A549 (cell line): ENCODE data around the gene RGS9BP. TPM values are rescaled to one million over a fixed set of nuclear protein-coding genes. Genes with fewer than 3 reads are reported as not detected.
"Not testable (repeated sequence)": the region's sequence is repeated elsewhere in the genome, so short reads cannot be mapped to it uniquely, and the experiment has no call there.

Experiments used
- ATAC-seq, 2 experiments: fragments of 200-7000 bp in 1 of 2; fragments of >200 bp in 1 of 2; cut with Nextera tagmentation in 1 of 2; cut with Tn5 transposase in 1 of 2; 3 replicates each; pipeline versions ENCODE4 v1.8.0 to v1.9.1; 2018 to 2020; ENCODE audit warnings: mild to moderate bottlenecking in 1 of 2, moderate library complexity in 1 of 2
- CTCF ChIA-PET: fragments of 300-600 bp; sonication (Branson Sonifier 250); formaldehyde crosslinking; extraction: SDS; loops from one replicate; lab custom pipeline; 2021; ENCODE audit warnings: antibody characterized with exemption, inconsistent platforms; lab: Yijun Ruan, JAX
- POLR2A ChIA-PET: fragments of 350-600 bp; formaldehyde crosslinking; extraction: SDS; loops from one replicate; lab custom pipeline; 2021; ENCODE audit warnings: antibody characterized with exemption, inconsistent platforms; lab: Yijun Ruan, JAX
- DNase-seq, 2 experiments: peaks; one replicate each; pipeline versions ENCODE4 v3.0.0 to v3.0.0-alpha.2; 2011 to 2016; ENCODE audit warnings: low read depth in 1 of 2, low spot score in 1 of 2
- FAIRE-seq: peaks from 2 replicates; lab custom pipeline; 2011; peaks lifted over from hg19 to GRCh38; lab: Jason Lieb, UNC
- H3K27ac ChIP-seq, 2 experiments: fragments of >200 bp; sonication (Bioruptor Twin); formaldehyde crosslinking; 3 replicates each; pipeline ENCODE4 v1.5.1; 2016 to 2017
- H3K4me1 ChIP-seq: fragments of >200 bp; sonication (Bioruptor Twin); formaldehyde crosslinking; 3 replicates; pipeline ENCODE4 v1.6.1; 2016
- H3K4me2 ChIP-seq: fragments of >200 bp; sonication (Bioruptor Twin); formaldehyde crosslinking; 3 replicates; pipeline ENCODE4 v1.6.1; 2016
- H3K4me3 ChIP-seq: fragments of >200 bp; sonication (Bioruptor Twin); formaldehyde crosslinking; 3 replicates; pipeline ENCODE4 v1.5.1; 2016
- H3K9me3 ChIP-seq: fragments of >200 bp; sonication (Bioruptor Twin); formaldehyde crosslinking; 3 replicates; pipeline ENCODE4 v1.6.1; 2016
- ATOH8 ChIP-seq: fragments of 250-450 bp; sonication (Bioruptor Pico); IDR thresholded peaks from 2 replicates; pipeline ENCODE4 v1.5.0; 2020; ENCODE audit warnings: low read depth, mild to moderate bottlenecking, moderate library complexity
- CHD4 ChIP-seq: fragments of 200-600 bp; sonication (generic); IDR thresholded peaks from 2 replicates; pipeline ENCODE4 v1.6.1; 2016; ENCODE audit warnings: antibody characterized with exemption, mild to moderate bottlenecking, borderline replicate concordance
- CTCF ChIP-seq: fragments of >200 bp; sonication (Bioruptor Twin); formaldehyde crosslinking; IDR thresholded peaks from 3 replicates; pipeline ENCODE4 v1.5.1; 2016
- EHF ChIP-seq: fragments of 250-450 bp; sonication (Bioruptor Pico); IDR thresholded peaks from 2 replicates; pipeline ENCODE4 v1.5.0; 2020; ENCODE audit warnings: mild to moderate bottlenecking
- FOSB ChIP-seq: fragments of 250-450 bp; sonication (Bioruptor Pico); IDR thresholded peaks from 2 replicates; pipeline ENCODE4 v1.5.0; 2020; ENCODE audit warnings: mild to moderate bottlenecking, moderate library complexity
- FOSL2 ChIP-seq, 2 experiments: fragments of 450-650 bp in 1 of 2; fragments of >200 bp in 1 of 2; sonication (Bioruptor Twin) in 1 of 2; formaldehyde crosslinking; IDR thresholded peaks; 2 replicates each; pipeline versions ENCODE4 v1.5.0 to v1.6.1; 2016 to 2020; ENCODE audit warnings: mild to moderate bottlenecking in 1 of 2, moderate library complexity in 1 of 2
- HDAC2 ChIP-seq: fragments of 200-600 bp; sonication (generic); IDR thresholded peaks from 2 replicates; pipeline ENCODE4 v1.6.1; 2016
- HOXA7 ChIP-seq: fragments of 250-450 bp; sonication (Bioruptor Pico); IDR thresholded peaks from 2 replicates; pipeline ENCODE4 v1.5.0; 2020; ENCODE audit warnings: mild to moderate bottlenecking, moderate library complexity
- HOXB5 ChIP-seq: fragments of 250-450 bp; sonication (Bioruptor Pico); IDR thresholded peaks from 2 replicates; pipeline ENCODE4 v1.5.0; 2020; ENCODE audit warnings: mild to moderate bottlenecking, moderate library complexity
- KDM1A ChIP-seq: fragments of 200-600 bp; sonication (generic); IDR thresholded peaks from 2 replicates; pipeline ENCODE4 v1.6.1; 2016; ENCODE audit warnings: low read depth, mild to moderate bottlenecking
- KDM5A ChIP-seq: fragments of 200-600 bp; sonication (generic); IDR thresholded peaks from 2 replicates; pipeline ENCODE4 v1.6.1; 2016; ENCODE audit warnings: antibody characterized with exemption, mild to moderate bottlenecking
- MAFK ChIP-seq: fragments of 450-650 bp; IDR thresholded peaks from 2 replicates; pipeline ENCODE4 v1.6.1; 2014; ENCODE audit not compliant: partially characterized antibody
- MAX ChIP-seq: IDR thresholded peaks from 2 replicates; pipeline ENCODE4 v1.6.1; 2012
- MYC ChIP-seq: IDR thresholded peaks from 2 replicates; pipeline ENCODE4 v1.6.1; 2012; ENCODE audit warnings: mild to moderate bottlenecking, inconsistent platforms, low read length, improper control_type of control experiment, borderline replicate concordance
- NFE2L2 ChIP-seq: fragments of 150-350 bp; conservative IDR thresholded peaks from 2 replicates; pipeline ENCODE4 v1.6.1; 2014; ENCODE audit warnings: low read length
- NR3C1 ChIP-seq: fragments of >200 bp; sonication (Bioruptor Twin); formaldehyde crosslinking; IDR thresholded peaks from 3 replicates; pipeline ENCODE4 v1.6.1; 2017
- RFX5 ChIP-seq: fragments of 450-650 bp; IDR thresholded peaks from 2 replicates; pipeline ENCODE4 v1.7.1; 2014; ENCODE audit warnings: antibody characterized with exemption, mild to moderate bottlenecking, moderate library complexity
- SREBF2 ChIP-seq: fragments of 450-650 bp; IDR thresholded peaks from 2 replicates; pipeline ENCODE4 v1.6.1; 2014; ENCODE audit warnings: mild to moderate bottlenecking, moderate library complexity
- ZC3H11A ChIP-seq: fragments of 450-650 bp; IDR thresholded peaks from 2 replicates; pipeline ENCODE4 v1.6.1; 2014; ENCODE audit warnings: antibody characterized with exemption, mild to moderate bottlenecking
- ZNF302 ChIP-seq: fragments of 250-450 bp; sonication (Bioruptor Pico); IDR thresholded peaks from 2 replicates; pipeline ENCODE4 v1.9.0; 2021; ENCODE audit warnings: inconsistent platforms, mild to moderate bottlenecking, moderate library complexity
- ZSCAN20 ChIP-seq: fragments of 250-450 bp; sonication (Bioruptor Pico); IDR thresholded peaks from 2 replicates; pipeline ENCODE4 v1.8.0; 2022; ENCODE audit warnings: mild to moderate bottlenecking, moderate library complexity
- WGBS: methylation state at CpG from one replicate; pipeline ENCODE4 v1.1.6; 2017; ENCODE audit errors: missing lambda C conversion rate; 5-methylcytosine and 5-hydroxymethylcytosine counted together
- polyA plus RNA-seq, 4 experiments: library from polyadenylated mRNA; depleted of rRNA in 3 of 4; stranded (reverse); fragments of >200 nt; fragmentation: RNase III in 1 of 4; extraction: RNeasy Plus Mini Kit Qiagen cat#74134 plus additional on column Dnase treatment in 1 of 4; gene quantifications; 2 replicates in 3 of 4; 3 replicates in 1 of 4; pipeline ENCODE4 v1.2.3, GENCODE V29; 2011 to 2017
- TF ChIP-seq, protein P1 (sequence below): fragments of >200 bp; sonication (Bioruptor Twin); formaldehyde crosslinking; IDR thresholded peaks from 3 replicates; pipeline ENCODE4 v1.6.1; 2016

Gene RGS9BP
- polyA plus RNA-seq, 2 of the 4 experiments (the other 2 are of a cell fraction), result 0.17 to 0.41 TPM

DNA sequence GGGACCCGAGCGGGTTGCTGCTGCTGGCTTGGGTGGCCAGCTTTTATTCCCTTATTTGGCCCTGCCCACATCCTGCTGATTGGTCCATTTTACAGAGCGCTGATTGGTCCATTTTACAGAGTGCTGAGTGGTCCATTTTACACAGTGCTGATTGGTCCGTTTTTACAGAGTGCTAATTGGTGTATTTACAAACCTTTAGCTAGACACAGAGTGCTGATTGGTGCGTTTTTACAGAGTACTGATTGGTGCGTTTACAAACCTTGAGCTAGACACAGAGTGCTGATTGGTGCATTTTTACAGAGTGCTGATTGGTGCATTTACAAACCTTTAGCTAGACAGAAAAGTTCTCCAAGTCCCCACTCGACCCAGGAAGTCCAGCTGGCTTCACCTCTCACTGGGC lies 24.5 kb downstream of the RGS9BP start:
- WGBS, result 82% methylated on average over 7 of the region's 7 CpGs
- not testable (repeated sequence) for H3K4me3 ChIP-seq, FAIRE-seq, ATAC-seq, H3K4me2 ChIP-seq, DNase-seq, H3K27ac ChIP-seq, H3K4me1 ChIP-seq
- peak; percentile 95 for TF ChIP-seq MAFK
- POLR2A ChIA-PET, result interaction anchor here (1.7 kb wide), 1 partner anchor 9 kb away, joined by 11 read pairs; the partner anchor contains the start of gene NUDT19
- H3K9me3 ChIP-seq, result peaks cover 27% of the 10 kb centered on the region
- CTCF ChIA-PET, result interaction anchor here (0.6 to 4.0 kb wide), 7 partner anchors 8 to 276 kb away, joined by 3 to 13 read pairs (median 3); partner anchors contain the start of genes NUDT19 and RGS9BP

DNA sequence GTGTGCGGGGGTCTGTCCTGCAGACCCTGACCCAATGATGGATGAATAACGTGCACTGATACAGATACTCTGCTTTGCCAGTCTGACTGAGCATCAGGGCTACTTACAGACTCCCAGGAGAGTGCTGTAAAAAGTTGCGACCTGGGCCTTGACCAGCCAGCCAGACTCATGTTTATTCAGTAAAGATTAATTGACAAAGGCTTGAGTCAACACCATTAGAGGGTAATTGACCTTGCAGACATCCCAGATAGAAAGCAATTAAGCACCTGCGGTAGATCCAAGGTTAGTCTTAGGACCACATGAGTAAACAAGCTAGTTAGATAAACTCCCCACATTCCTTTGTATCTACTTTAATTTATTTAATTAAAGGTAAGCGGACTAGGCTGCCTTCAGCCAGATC lies 26.4 kb downstream of the RGS9BP start:
- WGBS, result 83% methylated on average over 5 of the region's 5 CpGs
- Histone ChIP-seq H3K4me1 (no peaks in the 10 kb centered on the region), H3K9me3 (peaks cover 30% of the 10 kb centered on the region), H3K4me3 (no peak overlapping the region), H3K27ac (no peak overlapping the region), H3K4me2 (no peak overlapping the region)
- no peak for ATAC-seq
- DNase-seq, result no peak
- TF ChIP-seq FOSL2 (IDR thresholded peaks at IDR 0.05) (no peak), FOSL2 (CRISPR knock-in tag; IDR thresholded peaks at IDR 0.05) (no peak), ZNF302 (CRISPR knock-in tag) (no peak), MYC (no peak)
- ChIA-PET POLR2A (no interaction called here), CTCF (interaction anchor here (1.7 kb wide), 1 partner anchor 11 kb away, joined by 5 read pairs; no protein-coding TSS in a partner anchor)
- FAIRE-seq, result no peak

DNA sequence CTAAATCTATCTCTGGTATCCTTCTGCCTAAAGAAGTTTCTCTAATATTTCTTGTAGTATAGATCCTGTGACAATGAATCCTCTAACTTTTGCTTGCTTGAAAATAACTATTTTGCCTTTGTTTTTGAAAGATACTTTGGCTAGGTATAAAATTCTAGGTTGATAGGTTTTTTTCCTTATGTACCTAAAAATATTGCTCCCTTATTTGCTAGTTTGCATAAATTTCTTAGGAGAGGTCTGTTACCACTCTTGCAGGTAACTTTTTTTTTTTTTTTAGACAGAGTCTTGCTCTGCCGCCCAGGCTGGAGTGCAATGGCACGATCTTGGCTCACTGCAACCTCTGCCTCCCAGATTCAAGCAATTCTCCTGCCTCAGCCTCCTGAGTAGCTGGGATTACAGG lies 28.4 kb downstream of the RGS9BP start:
- DNase-seq, H3K4me1 ChIP-seq, FAIRE-seq, H3K4me3 ChIP-seq, H3K27ac ChIP-seq, H3K4me2 ChIP-seq, POLR2A ChIA-PET, ATAC-seq: not testable (repeated sequence)
- peak; percentile 71; the same call in 1 of the 2 replicates for TF ChIP-seq KDM1A
- 94% methylated on average over 2 of the region's 2 CpGs for WGBS
- CTCF ChIA-PET, result interaction anchor here (0.7 kb wide), 1 partner anchor 456 kb away, joined by 3 read pairs; no protein-coding TSS in a partner anchor
- peaks cover 30% of the 10 kb centered on the region for H3K9me3 ChIP-seq

DNA sequence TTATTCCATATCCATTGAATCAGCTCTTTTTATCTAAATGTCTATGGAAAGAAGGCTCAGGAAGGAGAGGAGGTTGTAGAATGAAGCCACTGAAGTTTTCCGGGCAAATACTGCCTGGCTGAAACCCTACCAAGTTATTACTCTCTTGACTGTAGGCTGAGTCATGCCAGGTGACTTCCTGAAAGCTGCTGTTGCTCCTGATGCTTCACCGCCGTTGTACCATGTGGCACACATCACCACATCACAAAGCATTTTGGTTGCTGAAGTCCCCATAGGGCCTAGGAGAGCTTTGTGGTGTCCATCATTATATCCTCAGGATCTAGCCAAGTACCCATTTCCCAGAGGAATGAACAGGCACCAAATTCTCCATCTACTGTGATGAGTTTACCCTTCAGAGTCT lies 32.8 kb downstream of the RGS9BP start:
- ChIA-PET POLR2A (no interaction called here), CTCF (interaction anchor here (0.6 to 1.4 kb wide), 5 partner anchors 9 to 34 kb away, joined by 3 to 4 read pairs (median 3); partner anchors contain the start of gene NUDT19)
- WGBS, result 84% methylated on average over 3 of the region's 3 CpGs
- H3K9me3 ChIP-seq, result peaks cover 20% of the 10 kb centered on the region
- H3K27ac ChIP-seq, result no peak overlapping the region
- peak; percentile 59 to 60; a peak in 4 of 6 replicates for ATAC-seq
- TF ChIP-seq ZC3H11A (no peak), KDM5A (no peak), SREBF2 (no peak), MAFK (peak; percentile 15)
- H3K4me3 ChIP-seq, result no peak overlapping the region
- no peaks in the 10 kb centered on the region for H3K4me1 ChIP-seq
- FAIRE-seq, result peak; percentile 39
- H3K4me2 ChIP-seq, result no peak overlapping the region
- DNase-seq, result peak in 1 of 2 experiments; percentile 38

DNA sequence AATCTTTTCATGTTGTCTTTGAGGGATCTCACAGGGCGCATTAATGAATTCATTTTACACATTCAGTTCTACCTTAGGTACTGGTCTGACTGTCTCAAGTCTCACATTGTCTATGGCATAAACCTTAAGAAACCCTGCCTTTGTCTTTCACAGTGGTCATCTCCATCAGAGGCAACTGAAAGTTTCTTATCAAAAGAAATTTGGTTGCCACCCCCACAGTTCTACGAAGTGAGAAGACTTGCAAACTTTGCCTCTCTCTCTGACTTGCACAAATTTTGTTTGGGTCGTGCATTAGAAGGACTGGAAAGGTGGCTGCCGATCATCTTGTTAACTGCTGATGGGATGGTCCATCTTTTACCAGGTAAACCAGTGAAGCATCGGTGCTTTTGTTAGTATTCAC lies 33.4 kb downstream of the RGS9BP start:
- FAIRE-seq (peak; percentile 63), ATAC-seq (peak; percentile 22 to 48; a peak in 3 of 6 replicates), DNase-seq (no peak)
- Histone ChIP-seq H3K4me3 (no peak overlapping the region), H3K9me3 (peaks cover 14% of the 10 kb centered on the region), H3K4me2 (no peak overlapping the region), H3K27ac (no peak overlapping the region), H3K4me1 (no peaks in the 10 kb centered on the region)
- ChIA-PET CTCF (interaction anchor here (0.6 to 1.2 kb wide), 3 partner anchors 9 to 685 kb away, joined by 3 to 4 read pairs (median 3); no protein-coding TSS in a partner anchor), POLR2A (no interaction called here)
- WGBS, result 94% methylated on average over 5 of the region's 5 CpGs
- TF ChIP-seq RFX5 (no peak), CHD4 (no peak), HOXA7 (CRISPR knock-in tag) (no peak), KDM5A (no peak), HDAC2 (no peak), NR3C1 (no peak), EHF (no peak), MAX (no peak), ZC3H11A (no peak), ZSCAN20 (CRISPR knock-in tag) (no peak), FOSB (no peak), HOXB5 (CRISPR knock-in tag) (no peak), CTCF (no peak), NFE2L2 (no peak), ATOH8 (CRISPR knock-in tag) (no peak)
- TF ChIP-seq, protein P1, sequence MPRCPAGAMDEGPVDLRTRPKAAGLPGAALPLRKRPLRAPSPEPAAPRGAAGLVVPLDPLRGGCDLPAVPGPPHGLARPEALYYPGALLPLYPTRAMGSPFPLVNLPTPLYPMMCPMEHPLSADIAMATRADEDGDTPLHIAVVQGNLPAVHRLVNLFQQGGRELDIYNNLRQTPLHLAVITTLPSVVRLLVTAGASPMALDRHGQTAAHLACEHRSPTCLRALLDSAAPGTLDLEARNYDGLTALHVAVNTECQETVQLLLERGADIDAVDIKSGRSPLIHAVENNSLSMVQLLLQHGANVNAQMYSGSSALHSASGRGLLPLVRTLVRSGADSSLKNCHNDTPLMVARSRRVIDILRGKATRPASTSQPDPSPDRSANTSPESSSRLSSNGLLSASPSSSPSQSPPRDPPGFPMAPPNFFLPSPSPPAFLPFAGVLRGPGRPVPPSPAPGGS, result no peak
